Fibroblast of skin of scalp (primary cell): ENCODE data around the gene OXNAD1.
A peak's percentile ranks its signal among the peaks of the same experiment; 100 is the strongest.
"Not testable (repeated sequence)": the region's sequence is repeated elsewhere in the genome, so short reads cannot be mapped to it uniquely, and the experiment has no call there.

Source experiments
- DNase-seq: peaks from one replicate; pipeline ENCODE4 v3.0.0-alpha.2; 2013

Gene OXNAD1

DNA sequence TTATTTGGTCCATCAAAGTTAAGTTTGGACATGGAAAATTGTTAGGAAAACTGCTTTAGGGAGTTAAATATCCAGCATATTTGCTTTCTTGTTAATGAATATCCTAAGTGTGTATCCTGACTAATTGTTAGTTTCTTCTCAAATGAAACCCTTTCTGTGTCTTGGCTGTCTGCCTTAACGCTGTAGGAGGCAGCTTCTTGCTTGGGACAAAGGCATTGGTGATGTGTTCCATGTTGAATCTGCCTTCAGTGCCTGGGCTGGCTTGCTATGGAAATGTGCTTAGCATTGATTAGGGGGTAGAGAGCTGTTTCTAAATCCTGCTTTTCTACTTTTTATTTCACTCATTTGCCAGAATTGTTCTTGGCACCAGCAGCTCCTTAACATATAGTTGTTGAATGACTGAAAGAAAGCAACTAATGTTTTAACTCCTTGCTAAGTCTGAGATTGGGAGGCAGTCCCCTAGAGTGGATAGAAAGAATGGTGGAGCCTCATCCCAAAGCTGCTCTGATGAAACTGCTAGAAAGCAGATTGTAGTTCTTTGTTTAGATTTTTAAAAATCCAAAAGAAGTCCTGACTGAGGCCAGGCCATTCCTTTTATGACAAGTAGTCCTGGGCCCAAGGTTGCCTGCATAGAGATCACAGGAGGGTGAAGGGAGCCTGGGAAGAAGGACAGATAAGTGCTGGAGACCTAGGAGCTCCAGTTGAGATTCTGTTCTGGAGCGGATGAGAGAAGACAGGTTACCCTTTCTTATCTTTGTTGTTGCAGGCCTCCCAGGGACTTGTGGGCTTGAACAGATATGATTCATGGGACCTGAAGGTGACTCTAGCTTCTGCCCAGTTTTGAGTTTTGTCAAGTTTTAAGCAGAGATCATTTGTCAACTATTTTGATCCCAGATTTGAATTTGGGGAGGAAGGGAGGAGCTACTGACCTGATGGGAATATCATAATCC lies 39.3 kb downstream of the OXNAD1 start:
- DNase-seq = no peak

DNA sequence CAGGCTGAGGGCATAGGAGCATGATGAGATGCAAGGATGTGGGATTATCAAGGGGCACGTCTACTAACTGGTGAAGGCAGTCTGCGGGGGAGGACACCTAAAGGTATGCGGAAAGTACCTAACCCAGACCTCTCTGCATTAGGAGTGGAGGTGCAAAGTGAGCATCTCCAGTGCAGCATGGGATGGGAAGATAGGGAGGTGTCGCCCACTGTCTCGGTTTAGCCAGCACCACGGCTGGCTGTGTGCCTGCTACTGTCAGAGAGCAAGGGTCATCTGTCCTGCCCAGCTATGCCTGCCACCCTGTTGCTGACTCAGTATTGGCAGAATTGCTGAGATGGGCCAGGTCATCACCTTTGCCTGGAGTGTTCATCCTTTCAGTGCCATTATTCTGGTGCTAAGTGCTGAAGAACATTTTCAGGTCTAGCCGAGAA lies 40.1 kb downstream of the OXNAD1 start:
- no peak for DNase-seq

GRCh38 chr3:16307832-16308531 lies 43.0 kb downstream of the OXNAD1 start:
- no peak for DNase-seq

- DNase-seq = no peak
Observed at GRCh38 chr3:16308727-16309126, 43.7 kb downstream of the OXNAD1 start.

GRCh38 chr3:16309558-16309957 lies 44.5 kb downstream of the OXNAD1 start:
- no peak for DNase-seq

GRCh38 chr3:16310486-16310885 lies 45.5 kb downstream of the OXNAD1 start:
- DNase-seq = not testable (repeated sequence)

DNA sequence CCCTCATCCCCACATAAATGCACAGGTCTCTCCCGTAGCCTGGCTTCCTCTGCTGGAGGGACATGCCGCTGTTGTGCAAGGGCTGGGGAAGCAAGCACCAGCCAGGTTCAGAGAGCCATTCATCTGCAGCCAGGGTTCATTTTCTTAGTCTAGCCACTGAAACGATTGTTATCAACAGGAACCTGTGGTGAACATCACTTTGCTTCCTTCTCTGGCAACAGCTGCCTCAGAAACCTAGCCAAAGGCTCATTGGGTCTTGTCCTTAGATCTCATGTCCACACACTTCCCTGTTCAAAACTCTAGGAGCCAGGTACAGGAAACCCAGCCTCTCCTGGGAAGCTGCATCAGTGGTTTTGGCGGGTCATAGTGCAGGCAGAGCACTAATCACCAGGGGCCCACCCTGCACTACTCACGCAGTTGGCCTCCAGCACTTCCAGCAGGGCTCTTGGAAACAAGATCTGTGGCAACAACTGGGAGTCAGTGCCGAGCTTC lies 47.0 kb downstream of the OXNAD1 start:
- no peak for DNase-seq

- no peak for DNase-seq
Observed at GRCh38 chr3:16313886-16314645, 49.1 kb downstream of the OXNAD1 start.

DNA sequence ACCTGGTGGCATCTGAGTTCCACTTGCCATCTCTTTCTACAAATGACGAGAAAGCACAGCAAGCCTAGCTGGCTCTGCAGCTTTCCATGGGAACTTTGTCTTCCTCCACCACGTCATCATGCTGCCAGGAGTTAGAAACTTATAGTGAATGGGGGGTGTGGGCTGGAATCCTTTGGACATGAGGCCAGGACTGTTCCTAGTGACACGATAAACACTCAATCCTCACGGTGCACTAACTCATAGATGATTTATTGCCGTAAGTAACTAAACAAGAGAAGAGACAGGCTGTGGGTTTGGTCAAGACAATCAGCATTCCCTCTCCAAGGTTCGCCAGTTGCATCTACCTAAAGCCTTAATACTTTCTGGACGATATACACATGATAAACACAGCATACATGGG lies 50.6 kb downstream of the OXNAD1 start:
- DNase-seq = no peak

DNA sequence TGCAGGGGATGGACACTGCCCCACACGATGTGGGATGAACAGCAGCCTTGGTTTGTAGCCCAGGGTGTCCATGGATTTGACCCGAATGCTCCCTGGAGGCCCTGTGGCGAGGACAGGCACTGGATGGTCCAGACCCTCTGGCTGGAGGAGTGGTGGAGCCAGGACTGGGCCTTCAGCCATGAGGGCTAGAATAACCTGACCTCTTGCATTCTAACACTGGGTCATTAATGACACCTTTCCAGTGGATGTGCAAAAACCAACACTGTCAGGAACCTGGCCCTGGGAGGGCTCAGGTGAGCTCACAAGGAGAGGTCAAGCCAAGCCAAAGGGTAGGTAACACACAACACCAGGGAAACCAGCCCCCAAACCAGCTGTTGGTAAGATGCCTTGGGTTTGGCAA lies 51.4 kb downstream of the OXNAD1 start:
- DNase-seq = no peak

GRCh38 chr3:16316847-16317560 lies 52.0 kb downstream of the OXNAD1 start:
- DNase-seq = no peak

DNA sequence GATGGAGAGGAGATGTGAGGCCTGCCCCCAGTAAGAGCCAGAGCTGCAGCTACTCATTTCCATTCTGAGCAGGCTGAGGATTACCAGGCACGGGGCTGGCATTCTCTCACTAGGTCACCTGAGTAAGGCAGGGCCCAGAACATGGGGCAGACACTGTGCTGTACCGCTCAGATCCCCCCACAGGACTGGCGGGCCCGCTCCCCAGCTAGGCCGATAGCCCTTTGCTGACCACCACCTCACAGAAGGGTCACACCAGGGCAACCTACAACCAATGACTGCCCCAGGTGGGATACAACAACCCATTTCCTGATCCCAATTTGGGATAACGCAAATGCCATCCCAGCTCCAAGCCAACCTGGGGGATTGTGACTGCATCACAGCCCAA lies 52.5 kb downstream of the OXNAD1 start:
- no peak for DNase-seq

GRCh38 chr3:16318176-16318575 lies 53.2 kb downstream of the OXNAD1 start:
- peak; percentile 35 for DNase-seq

DNA sequence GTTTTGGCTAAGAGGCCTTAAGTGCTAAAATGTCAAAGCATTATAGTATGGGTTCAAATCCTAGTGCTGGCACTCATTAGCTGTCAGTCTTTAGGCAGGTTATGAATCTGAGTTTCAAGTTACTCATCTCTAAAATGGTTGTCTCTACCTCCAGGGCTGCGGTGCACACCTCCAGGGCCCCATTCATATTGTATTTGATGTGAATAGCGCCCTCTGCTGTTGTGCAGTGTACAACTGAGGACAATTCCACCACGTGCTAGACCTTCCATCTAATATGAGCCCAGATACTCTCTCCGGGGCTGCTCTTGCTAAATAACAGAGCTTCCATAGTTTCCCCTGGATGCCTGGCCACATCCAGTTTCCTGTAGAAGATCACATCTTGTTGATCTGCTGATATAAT lies 54.3 kb downstream of the OXNAD1 start:
- no peak for DNase-seq

- no peak for DNase-seq
Observed at GRCh38 chr3:16319723-16320122, 54.7 kb downstream of the OXNAD1 start.

GRCh38 chr3:16320711-16321110 lies 55.7 kb downstream of the OXNAD1 start:
- no peak for DNase-seq

DNA sequence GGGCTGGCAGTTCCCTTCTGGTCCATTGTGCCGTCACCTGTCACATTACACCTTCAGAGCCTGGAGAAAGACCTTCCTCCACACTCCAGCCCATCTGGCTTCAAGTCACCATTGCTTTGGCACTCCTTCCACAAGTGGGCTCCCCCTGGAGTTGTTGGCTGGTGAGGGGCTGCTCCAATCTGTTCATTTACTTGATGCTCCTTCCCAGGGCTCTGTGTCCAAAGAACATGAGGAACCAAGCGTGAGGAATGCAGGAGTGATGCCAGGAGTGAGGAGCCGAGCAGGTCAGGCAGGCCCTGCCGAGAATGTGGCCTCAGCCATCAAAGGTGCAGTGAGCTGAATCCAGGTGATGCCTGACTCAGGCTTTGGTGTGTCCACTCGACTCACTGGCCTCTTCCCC lies 57.2 kb downstream of the OXNAD1 start:
- DNase-seq = no peak

DNA sequence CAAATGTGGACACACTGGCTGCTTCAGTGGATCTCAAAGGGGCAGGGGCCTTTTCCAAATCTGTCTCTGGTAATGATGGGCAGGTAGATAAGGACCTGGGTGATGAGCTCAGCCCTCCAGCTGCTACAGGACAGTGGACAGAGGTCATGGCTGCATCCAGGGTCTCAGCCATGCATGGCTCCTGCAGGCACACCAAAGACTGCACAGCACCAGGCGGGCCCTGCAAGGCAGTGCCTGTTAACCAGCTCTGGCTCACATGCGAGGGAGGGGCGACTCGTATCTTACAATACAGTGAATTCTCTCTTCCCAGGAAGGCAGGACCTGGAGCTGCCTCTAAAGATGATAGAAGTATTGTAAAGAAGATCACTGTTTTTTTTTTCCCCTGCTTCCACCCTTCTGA lies 58.7 kb downstream of the OXNAD1 start:
- no peak for DNase-seq

DNA sequence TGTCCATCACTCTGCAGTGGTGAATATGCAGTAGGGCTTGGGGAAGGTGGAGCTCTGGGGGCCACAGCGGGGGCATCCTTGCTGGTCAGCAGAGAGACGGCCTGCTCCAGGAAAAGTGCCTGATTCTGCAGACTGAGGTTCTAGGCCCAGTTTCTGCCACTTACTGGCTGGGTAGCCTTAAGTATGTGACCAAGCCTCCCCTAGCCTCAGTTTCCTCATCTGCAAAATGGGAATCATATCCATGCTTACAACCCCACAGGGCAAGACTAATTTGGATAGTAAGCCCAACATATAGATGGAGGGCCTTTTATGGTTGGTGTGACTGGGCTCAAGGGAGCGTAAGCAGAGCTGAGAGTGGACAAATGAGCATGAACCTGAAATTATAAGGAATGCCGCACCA lies 60.8 kb downstream of the OXNAD1 start:
- no peak for DNase-seq

DNA sequence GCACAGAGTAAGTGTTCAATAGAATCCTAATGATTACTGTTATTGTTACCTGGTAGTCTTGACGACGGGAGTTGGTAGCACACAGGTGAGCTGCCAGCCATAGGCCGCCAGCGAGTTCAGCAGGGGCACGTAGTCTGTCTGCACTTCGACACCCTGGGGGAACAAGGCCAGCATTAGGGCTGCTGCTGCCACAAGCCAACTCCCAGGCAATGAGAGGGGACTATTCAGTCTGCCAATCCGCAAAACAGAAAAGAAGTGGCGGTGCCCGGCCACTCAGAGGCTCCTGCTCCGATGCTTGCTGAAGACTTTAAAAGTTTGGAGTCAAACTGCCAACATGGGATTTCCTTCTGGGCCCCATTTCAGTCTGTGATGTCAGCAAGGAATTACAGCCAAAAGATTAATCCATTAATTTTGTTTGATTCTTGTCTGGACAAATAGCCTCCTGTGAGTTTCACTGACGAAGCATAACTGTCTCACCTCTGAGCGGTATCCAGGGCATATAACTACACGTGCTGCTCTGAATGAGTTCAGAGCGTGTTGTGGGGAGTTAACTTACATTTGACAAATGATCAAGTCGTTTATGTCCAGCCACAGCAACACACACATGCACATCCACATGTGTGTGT lies 61.8 kb downstream of the OXNAD1 start:
- DNase-seq = no peak

- no peak for DNase-seq
Observed at GRCh38 chr3:16328124-16328523, 63.1 kb downstream of the OXNAD1 start.
